IPS-15b (cell line): Measurements from ENCODE around the gene SHOX.

Experiments used
- H3K27me3 ChIP-seq: one replicate; pipeline ENCODE4 v1.6.1; 2013; ENCODE audit warnings: low read length; ENCODE audit not compliant: control insufficient read depth, insufficient read depth
- H3K36me3 ChIP-seq: one replicate; pipeline ENCODE4 v1.6.1; 2013; ENCODE audit warnings: low read length; ENCODE audit not compliant: control insufficient read depth, insufficient read depth
- H3K4me1 ChIP-seq: one replicate; pipeline ENCODE4 v1.6.1; 2013; ENCODE audit warnings: mild to moderate bottlenecking, low read length; ENCODE audit not compliant: control insufficient read depth, insufficient read depth
- H3K4me3 ChIP-seq: one replicate; pipeline ENCODE4 v1.5.1; 2013; ENCODE audit warnings: low read depth, low read length
- H3K9ac ChIP-seq: one replicate; pipeline ENCODE4 v1.6.1; 2013; ENCODE audit warnings: low read depth, mild to moderate bottlenecking, low read length
- H3K9me3 ChIP-seq: one replicate; pipeline ENCODE4 v1.6.1; 2013; ENCODE audit warnings: mild to moderate bottlenecking, low read length; ENCODE audit not compliant: control insufficient read depth, insufficient read depth

Gene SHOX

DNA sequence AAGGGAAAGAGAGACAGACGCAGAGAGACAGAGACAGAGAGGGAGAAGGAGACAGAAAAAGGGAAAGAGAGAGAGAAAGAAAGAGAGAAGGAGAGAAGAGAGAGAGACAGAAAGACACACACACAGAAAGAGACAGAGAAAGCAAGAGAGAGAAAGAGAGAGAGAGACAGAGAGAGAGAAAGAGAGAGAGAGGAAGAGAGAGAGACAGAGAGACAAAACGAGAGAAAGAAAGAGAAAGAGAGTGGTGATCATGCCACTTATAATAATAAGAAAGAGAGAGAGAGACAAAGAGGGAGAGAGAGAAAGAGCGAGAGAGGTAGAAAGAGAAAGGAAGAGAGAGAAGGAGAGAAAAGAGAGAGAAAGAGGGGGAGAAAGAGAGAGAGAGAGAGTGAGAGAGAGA, 51.4 kb downstream of the SHOX start:
- H3K9me3 ChIP-seq: no peaks in the 10 kb centered on the region
- peaks cover 2% of the 10 kb centered on the region for H3K4me1 ChIP-seq
- H3K4me3 ChIP-seq: no peak overlapping the region
- no peaks in the 10 kb centered on the region for H3K36me3 ChIP-seq
- no peak overlapping the region for H3K9ac ChIP-seq
- H3K27me3 ChIP-seq: peaks cover 2% of the 10 kb centered on the region

DNA sequence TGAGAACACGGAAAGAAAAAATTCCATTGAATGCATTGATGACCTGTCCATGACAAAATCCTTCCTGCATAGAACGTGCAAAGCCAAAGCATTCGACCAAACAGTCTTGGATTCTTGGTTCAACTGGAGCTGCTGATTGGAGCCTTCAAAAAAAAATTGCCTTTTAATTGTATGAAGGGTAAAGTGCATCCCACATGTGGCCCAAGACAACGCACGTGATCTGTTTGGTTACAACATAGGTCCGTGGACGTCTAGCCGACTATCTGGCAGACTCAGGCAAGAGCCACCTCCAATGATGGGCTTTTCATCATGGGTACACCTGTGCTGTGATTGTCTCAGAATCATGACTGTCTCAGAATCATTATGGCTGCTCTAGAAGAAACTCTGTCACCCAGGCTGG, 52.3 kb downstream of the SHOX start:
- Histone ChIP-seq H3K9me3 (no peaks in the 10 kb centered on the region), H3K9ac (no peak overlapping the region), H3K27me3 (peaks cover 2% of the 10 kb centered on the region), H3K4me3 (no peak overlapping the region), H3K36me3 (no peaks in the 10 kb centered on the region), H3K4me1 (peaks cover 2% of the 10 kb centered on the region)

DNA sequence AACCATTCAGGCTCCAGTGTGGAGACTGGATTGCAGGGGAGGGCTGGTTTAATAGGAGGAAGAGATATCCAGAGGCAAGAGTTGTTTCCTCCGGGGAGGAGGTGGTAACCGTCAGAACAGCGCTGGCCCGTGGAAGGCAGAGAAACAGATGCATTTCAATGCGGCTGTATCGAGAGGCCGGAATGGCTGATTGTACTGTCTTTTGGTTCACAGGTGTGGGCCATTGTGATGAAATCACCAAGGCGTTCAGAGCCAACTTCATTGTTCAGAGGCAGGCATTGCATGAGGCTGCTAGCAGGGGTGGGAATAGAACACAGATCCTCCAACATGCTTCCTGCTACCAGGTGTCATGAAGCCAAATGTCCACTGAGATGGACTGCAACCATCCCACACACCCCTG, 53.0 kb downstream of the SHOX start:
- H3K36me3 ChIP-seq: no peaks in the 10 kb centered on the region
- peaks cover 2% of the 10 kb centered on the region for H3K4me1 ChIP-seq
- no peaks in the 10 kb centered on the region for H3K9me3 ChIP-seq
- no peak overlapping the region for H3K9ac ChIP-seq
- peaks cover 2% of the 10 kb centered on the region for H3K27me3 ChIP-seq
- H3K4me3 ChIP-seq: no peak overlapping the region

DNA sequence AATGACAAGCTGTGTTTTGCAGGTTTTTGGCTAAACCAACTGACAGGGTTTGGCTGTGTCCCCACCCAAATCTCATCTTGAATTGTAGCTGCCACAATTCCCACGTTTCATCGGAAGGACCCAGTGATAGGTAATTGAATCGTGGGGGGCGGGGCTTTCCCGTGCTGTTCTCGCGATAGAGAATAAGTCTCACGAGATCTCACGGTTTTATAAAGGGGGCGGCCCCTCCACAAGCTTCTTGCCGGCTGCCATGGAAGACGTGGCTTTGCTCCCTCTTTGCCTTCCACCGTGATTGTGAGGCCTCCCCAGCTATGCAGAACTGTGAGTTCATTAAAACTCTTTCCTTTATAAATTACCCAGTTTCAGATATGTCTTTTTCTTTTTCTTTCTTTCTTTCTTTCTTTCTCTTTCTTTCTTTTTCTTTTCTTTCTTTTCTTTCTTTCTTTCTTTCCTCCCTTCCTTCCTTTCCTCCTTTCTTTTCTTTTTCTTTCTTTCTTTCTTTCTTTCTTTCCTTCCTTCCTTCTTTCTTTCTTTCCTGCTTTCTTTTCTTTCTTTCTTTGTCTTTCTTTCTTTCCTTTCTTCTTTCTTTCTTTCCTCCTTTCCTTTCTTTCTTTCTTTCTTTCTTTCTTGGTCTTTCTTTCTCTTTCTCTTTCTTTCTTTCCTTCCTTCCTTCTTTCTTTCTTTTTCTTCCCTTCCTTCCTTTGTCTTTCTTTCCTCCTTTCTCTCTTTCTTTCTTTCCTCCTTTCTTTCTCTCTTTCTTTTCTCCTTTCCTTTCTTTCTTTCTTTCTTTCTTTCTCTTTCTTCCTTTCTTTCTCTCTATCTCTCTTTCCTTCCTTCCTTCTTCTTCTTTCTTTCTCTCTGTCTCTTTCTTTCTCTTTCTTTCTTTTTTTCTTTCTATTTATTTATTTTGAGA, 54.8 kb downstream of the SHOX start:
- Histone ChIP-seq H3K4me3 (no peak overlapping the region), H3K4me1 (peaks cover 2% of the 10 kb centered on the region), H3K36me3 (no peaks in the 10 kb centered on the region), H3K27me3 (peaks cover 2% of the 10 kb centered on the region), H3K9ac (no peak overlapping the region), H3K9me3 (no peaks in the 10 kb centered on the region)

DNA sequence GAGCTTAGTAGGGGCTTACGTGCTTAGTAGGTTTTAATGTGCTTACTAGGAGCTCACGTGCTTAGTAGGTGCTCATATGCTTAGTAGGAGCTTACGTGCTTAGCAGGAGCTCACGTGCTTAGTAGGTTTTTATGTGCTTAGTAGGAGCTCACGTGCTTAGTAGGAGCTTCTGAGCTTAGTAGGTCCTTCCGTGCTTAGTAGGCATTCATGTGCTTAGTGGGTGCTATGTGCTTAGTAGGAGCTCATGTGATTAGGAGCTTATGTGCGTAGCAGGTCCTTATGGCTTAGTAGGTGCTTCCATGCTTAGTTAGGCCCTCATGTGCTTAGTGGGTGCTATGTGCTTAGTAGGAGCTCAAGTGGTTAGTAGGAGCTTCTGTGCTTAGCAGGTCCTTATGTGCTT, 59.4 kb downstream of the SHOX start:
- H3K4me1 ChIP-seq: no peaks in the 10 kb centered on the region
- no peaks in the 10 kb centered on the region for H3K27me3 ChIP-seq
- H3K36me3 ChIP-seq: no peaks in the 10 kb centered on the region
- H3K9ac ChIP-seq: no peak overlapping the region
- no peak overlapping the region for H3K4me3 ChIP-seq
- no peaks in the 10 kb centered on the region for H3K9me3 ChIP-seq

DNA sequence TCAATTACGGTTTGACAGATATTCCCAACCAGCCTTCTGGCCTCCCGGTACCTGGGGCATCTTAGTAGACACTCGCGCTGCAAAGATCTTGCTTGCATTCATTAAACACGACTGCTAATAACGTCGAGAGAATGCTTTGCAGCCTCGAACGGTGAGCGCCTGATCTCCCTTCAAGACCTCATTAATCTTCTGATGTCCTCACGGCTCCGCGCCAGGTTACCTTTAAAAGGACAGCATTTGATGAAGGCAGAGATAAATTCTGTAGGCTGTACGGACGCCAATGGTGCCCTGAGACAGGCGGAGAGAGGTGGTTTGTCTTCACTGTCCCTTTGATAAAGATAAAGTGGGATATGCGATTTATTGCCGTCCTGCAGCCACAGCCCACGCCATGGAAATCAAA, 64.2 kb downstream of the SHOX start:
- no peaks in the 10 kb centered on the region for H3K27me3 ChIP-seq
- no peak overlapping the region for H3K9ac ChIP-seq
- no peak overlapping the region for H3K4me3 ChIP-seq
- no peaks in the 10 kb centered on the region for H3K4me1 ChIP-seq
- H3K36me3 ChIP-seq: no peaks in the 10 kb centered on the region
- no peaks in the 10 kb centered on the region for H3K9me3 ChIP-seq

DNA sequence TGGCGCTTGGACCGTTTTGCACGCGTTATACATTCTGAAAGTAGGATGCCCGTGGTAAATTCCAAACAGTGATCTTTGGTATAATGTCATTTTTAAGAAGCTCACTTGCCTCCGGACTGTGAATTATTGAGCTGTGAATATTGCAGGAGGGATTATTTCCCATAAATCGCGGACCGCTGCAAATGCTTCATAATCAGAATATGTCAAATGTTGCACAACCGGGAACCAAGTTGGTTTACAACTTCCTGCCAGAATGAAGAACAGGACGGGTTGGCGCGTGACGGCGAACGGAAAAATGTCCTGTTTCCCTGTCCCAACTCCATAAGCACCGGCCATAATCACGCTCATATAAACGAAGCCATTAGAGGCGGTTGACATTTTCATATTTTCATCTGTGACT, 67.6 kb downstream of the SHOX start:
- Histone ChIP-seq H3K4me1 (peaks cover 4% of the 10 kb centered on the region), H3K9ac (no peak overlapping the region), H3K4me3 (no peak overlapping the region), H3K27me3 (no peaks in the 10 kb centered on the region), H3K36me3 (no peaks in the 10 kb centered on the region), H3K9me3 (no peaks in the 10 kb centered on the region)

DNA sequence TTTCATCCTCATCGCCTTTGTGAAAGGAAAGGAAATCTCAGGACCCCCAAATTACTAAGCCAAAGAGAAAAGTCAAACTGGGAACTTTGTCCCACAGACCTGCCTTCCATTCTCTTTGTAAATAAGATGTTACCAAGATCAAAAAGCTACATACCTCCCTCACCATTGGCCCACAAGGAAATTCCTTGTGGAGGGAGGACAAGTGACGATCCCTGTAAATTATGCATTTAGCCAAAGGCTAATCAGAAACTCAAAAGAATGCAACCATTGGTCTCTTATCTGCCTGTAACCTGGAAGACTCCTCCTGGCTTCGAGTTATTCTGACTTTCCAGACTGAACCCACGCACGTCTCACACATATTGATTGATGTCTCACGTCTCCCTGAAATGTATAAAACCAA, 70.3 kb downstream of the SHOX start:
- peaks cover 4% of the 10 kb centered on the region for H3K4me1 ChIP-seq
- H3K4me3 ChIP-seq: no peak overlapping the region
- H3K36me3 ChIP-seq: no peaks in the 10 kb centered on the region
- H3K9me3 ChIP-seq: no peaks in the 10 kb centered on the region
- H3K27me3 ChIP-seq: no peaks in the 10 kb centered on the region
- H3K9ac ChIP-seq: no peak overlapping the region

DNA sequence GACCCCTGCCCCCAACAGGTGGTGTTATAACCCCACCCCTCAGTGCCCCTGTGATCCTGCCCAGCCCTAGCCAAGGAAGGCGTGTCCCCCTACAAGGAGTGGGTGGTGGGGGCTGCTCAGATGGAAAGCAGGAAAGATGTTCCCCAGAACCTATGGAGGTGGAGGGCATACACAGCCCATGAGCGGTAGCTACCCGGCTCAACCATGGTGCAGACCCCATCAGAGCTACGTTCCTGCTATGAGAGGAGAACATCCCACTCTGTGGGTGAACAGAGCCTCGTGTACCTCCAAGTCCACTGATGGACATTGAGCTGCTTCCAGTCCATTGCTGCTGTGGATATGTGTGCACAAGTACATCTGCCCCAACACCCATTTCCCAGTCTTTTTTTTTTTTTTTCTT, 71.1 kb downstream of the SHOX start:
- Histone ChIP-seq H3K4me1 (peaks cover 4% of the 10 kb centered on the region), H3K36me3 (no peaks in the 10 kb centered on the region), H3K9me3 (no peaks in the 10 kb centered on the region), H3K4me3 (no peak overlapping the region), H3K27me3 (no peaks in the 10 kb centered on the region), H3K9ac (no peak overlapping the region)

DNA sequence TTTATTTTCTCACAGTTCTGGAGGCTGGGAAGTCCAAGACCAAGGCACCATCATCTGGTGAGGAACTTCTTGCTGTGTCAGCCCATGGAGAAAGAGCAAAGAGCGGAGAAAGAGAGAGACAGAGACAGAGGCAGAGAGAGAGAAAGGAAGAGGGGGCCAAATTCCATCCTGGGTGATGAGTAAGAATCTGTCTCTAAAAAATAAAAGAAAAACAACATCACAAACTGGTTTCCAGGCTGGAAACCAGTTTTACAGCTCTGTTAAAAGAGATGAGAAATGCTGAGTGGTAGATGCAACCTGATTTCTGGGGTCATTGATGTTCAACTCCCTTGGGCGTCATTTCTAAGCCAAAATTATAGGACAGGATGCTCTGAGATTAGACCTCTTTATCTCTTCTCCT, 72.9 kb downstream of the SHOX start:
- Histone ChIP-seq H3K4me3 (no peak overlapping the region), H3K27me3 (no peaks in the 10 kb centered on the region), H3K36me3 (no peaks in the 10 kb centered on the region), H3K9me3 (no peaks in the 10 kb centered on the region), H3K4me1 (peaks cover 4% of the 10 kb centered on the region), H3K9ac (no peak overlapping the region)

DNA sequence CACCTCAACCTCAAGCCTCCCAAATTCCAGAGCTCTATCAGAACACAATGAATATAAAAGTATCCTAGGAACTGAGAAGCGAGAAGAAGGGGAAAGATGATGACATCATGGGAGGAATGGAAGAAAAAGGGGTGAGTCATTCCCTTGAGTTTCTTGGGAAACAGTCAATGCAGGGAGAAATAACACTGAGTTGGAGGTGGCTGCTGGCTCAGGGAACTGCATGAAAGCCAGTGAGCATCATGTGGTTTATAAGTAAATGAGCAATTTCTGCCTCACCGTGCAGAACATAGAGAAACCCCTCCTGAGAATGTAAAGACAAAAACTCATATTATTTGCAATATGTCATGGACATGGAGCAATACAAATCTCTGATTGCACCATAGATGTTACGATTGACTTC, 73.3 kb downstream of the SHOX start:
- Histone ChIP-seq H3K27me3 (no peaks in the 10 kb centered on the region), H3K9ac (no peak overlapping the region), H3K36me3 (no peaks in the 10 kb centered on the region), H3K9me3 (no peaks in the 10 kb centered on the region), H3K4me1 (peaks cover 4% of the 10 kb centered on the region), H3K4me3 (no peak overlapping the region)
